Activated B cell treated with CpG ODN at 0.5 μM for 24 hours (primary cell): ENCODE results near the gene TMED1. TPM values are rescaled to one million over a fixed set of nuclear protein-coding genes. Genes with fewer than 3 reads are reported as not detected.

Experiments used
- ATAC-seq: fragments of 200-7000 bp; cut with Tn5 transposase; one replicate; pipeline ENCODE4 v1.10.0; 2021; ENCODE audit warnings: low read depth, mild to moderate bottlenecking, moderate library complexity
- CTCF ChIA-PET: fragments of 350-600 bp; sonication (Branson Sonifier 250); formaldehyde crosslinking; loops from one replicate; lab custom pipeline; 2021; ENCODE audit warnings: antibody characterized with exemption; lab: Charles Lee
- POLR2A ChIA-PET: fragments of 350-600 bp; sonication (Branson Sonifier 250); formaldehyde crosslinking; loops from one replicate; lab custom pipeline; 2021; ENCODE audit warnings: antibody characterized with exemption; lab: Charles Lee
- DNase-seq: peaks from one replicate; pipeline ENCODE4 v3.0.0; 2022
- H3K27ac Mint-ChIP-seq: one replicate; pipeline ENCODE4 v1.8.0; 2020; ENCODE audit warnings: mixed read lengths
- H3K27me3 Mint-ChIP-seq: one replicate; pipeline ENCODE4 v1.8.0; 2021; ENCODE audit warnings: mixed read lengths
- H3K36me3 Mint-ChIP-seq: one replicate; pipeline ENCODE4 v1.8.0; 2021; ENCODE audit warnings: low read depth, mixed read lengths
- H3K4me1 Mint-ChIP-seq: one replicate; pipeline ENCODE4 v1.8.0; 2021; ENCODE audit warnings: mixed read lengths
- H3K4me3 Mint-ChIP-seq: one replicate; pipeline ENCODE4 v1.8.0; 2020; ENCODE audit warnings: mild to moderate bottlenecking, mixed read lengths
- H3K9me3 Mint-ChIP-seq: one replicate; pipeline ENCODE4 v1.8.0; 2020; ENCODE audit warnings: mixed read lengths
- intact Hi-C: fragments of 100-400 bp; cut with micrococcal nuclease; formaldehyde crosslinking; loops from one replicate; pipeline ENCODE4 v1.15.1; 2024
- total RNA-seq: library from RNA; stranded (reverse); gene quantifications from 2 replicates; pipeline ENCODE4 v1.2.3, GENCODE V29; 2022
- TF ChIP-seq, protein P1 (sequence below): fragments of 200-600 bp; IDR thresholded peaks from one replicate; pipeline ENCODE4 v1.8.0; 2022; ENCODE audit warnings: antibody characterized with exemption, mild to moderate bottlenecking

Gene TMED1
- total RNA-seq, 1 donor from 2014 or later, result 11.9 TPM

DNA sequence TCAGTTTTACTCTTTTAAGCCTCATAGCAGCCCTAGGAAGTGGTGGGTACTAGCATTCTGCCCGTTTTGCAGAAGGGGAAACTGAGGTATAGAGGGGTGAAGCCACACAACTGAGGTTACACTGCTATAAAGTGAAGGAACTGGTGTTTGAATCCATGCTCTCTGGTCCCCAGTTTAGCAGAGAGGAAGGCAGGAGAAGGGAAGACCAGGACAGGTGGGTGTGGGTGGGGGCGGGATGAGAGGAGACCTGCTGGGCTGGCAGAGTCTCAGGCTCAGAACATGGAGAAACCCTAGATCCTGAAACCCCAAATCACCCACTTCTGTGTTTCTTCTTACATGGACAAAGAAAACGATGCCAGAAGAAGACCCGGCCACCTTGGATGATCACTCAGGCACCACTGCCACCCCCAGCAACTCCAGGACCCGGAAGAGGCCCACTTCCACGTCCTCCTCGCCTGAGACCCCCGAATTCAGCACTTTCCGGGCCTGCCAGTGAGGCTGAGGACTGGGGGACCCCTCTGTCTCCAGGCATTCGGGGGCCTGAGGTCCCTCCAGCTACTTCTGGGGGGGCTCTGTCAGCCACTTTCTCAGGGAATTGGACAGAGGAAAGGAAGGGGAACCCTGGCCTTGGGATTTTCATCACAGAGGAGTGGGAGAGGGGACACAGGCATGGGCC, 33.0 kb upstream of the TMED1 start:
- peaks cover under 1% of the 10 kb centered on the region for H3K36me3 Mint-ChIP-seq
- ChIA-PET CTCF (interaction anchor here (1.6 kb wide), 1 partner anchor 152 kb away, joined by 6 read pairs; the partner anchor contains the start of gene DNM2), POLR2A (interaction anchor here (0.6 to 4.0 kb wide), 3 partner anchors 33 to 197 kb away, joined by 3 to 28 read pairs (median 6); partner anchors contain the start of gene TMED1)
- H3K4me1 Mint-ChIP-seq, result peaks cover 48% of the 10 kb centered on the region
- TF ChIP-seq, protein P1, sequence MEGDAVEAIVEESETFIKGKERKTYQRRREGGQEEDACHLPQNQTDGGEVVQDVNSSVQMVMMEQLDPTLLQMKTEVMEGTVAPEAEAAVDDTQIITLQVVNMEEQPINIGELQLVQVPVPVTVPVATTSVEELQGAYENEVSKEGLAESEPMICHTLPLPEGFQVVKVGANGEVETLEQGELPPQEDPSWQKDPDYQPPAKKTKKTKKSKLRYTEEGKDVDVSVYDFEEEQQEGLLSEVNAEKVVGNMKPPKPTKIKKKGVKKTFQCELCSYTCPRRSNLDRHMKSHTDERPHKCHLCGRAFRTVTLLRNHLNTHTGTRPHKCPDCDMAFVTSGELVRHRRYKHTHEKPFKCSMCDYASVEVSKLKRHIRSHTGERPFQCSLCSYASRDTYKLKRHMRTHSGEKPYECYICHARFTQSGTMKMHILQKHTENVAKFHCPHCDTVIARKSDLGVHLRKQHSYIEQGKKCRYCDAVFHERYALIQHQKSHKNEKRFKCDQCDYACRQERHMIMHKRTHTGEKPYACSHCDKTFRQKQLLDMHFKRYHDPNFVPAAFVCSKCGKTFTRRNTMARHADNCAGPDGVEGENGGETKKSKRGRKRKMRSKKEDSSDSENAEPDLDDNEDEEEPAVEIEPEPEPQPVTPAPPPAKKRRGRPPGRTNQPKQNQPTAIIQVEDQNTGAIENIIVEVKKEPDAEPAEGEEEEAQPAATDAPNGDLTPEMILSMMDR, result no peak
- ATAC-seq (no peak), DNase-seq (no peak)
- H3K27me3 Mint-ChIP-seq, result no peaks in the 10 kb centered on the region
- intact Hi-C loops, result no loop called here
- H3K27ac Mint-ChIP-seq, result peak overlapping the region; percentile 81
- no peak overlapping the region for H3K4me3 Mint-ChIP-seq
- no peaks in the 10 kb centered on the region for H3K9me3 Mint-ChIP-seq

DNA sequence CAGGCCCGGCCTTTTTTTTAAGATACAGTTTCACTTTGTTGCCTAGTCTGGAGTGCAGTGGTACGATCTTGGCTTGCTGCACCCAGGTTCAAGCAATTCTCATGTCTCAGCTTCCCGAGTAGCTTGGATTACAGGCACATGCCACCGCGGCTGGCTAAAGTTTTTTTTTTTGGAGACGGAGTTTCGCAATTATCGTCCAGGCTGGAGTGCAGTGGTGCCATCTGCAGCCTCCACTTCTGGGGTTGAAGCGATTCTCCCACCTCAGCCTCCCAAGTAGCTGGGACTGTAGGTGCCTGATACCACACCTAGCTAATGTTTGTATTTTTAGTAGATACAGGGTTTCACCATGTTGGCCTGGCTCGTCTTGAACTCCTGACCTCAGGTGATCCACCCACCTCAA, 30.5 kb upstream of the TMED1 start:
- intact Hi-C loops, result no loop called here
- CTCF ChIA-PET, result interaction anchor here (0.7 to 3.4 kb wide), 5 partner anchors 10 to 347 kb away, joined by 3 to 53 read pairs (median 4); partner anchors contain the start of genes DNM2 and QTRT1
- Mint-ChIP-seq H3K27me3 (no peaks in the 10 kb centered on the region), H3K4me1 (peaks cover 33% of the 10 kb centered on the region), H3K9me3 (no peaks in the 10 kb centered on the region), H3K36me3 (no peaks in the 10 kb centered on the region), H3K27ac (peak overlapping the region; percentile 56), H3K4me3 (no peak overlapping the region)
- POLR2A ChIA-PET, result interaction anchor here (0.5 to 5.0 kb wide), 3 partner anchors 30 to 364 kb away, joined by 4 to 30 read pairs (median 28); partner anchors contain the start of genes DNM2, KEAP1 and TMED1
- TF ChIP-seq, protein P1, result no peak
- ATAC-seq, result no peak
- DNase-seq, result no peak

DNA sequence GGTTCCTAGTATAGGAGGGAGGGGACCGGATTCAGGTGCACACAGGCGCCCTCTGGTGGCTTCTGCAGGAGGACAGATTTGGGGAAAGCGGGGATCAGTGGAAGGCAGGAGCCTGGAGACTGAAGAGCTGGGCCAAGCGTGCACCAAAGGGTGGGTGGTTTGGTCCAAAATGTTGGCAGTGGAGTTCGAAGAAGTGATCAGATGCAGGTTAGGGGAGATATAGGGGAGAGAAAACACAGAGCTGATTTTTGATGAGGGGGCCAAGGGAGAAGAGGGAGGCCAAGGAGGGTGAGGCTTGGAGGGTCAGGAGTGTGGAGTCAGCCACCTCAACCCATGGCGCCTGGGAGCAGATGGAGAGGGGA, 28.5 kb upstream of the TMED1 start:
- TF ChIP-seq, protein P1, result peak; percentile 27
- ChIA-PET POLR2A (interaction anchor here (0.7 to 5.0 kb wide), 7 partner anchors 8 to 220 kb away, joined by 3 to 30 read pairs (median 4); partner anchors contain the start of genes DNM2 and TMED1), CTCF (interaction anchor here (0.5 to 3.4 kb wide), 25 partner anchors 8 to 557 kb away, joined by 3 to 53 read pairs (median 4); partner anchors contain the start of genes C19orf38, DNM2, QTRT1 and TMED1)
- Mint-ChIP-seq H3K27me3 (no peaks in the 10 kb centered on the region), H3K9me3 (no peaks in the 10 kb centered on the region), H3K4me3 (peak overlapping the region; percentile 21), H3K4me1 (peaks cover 28% of the 10 kb centered on the region), H3K36me3 (no peaks in the 10 kb centered on the region), H3K27ac (peak overlapping the region; percentile 8)
- ATAC-seq (peak; percentile 68), DNase-seq (peak; percentile 68)
- intact Hi-C loops, result loop anchor here (1.0 kb wide), 2 partner anchors 28 to 147 kb away; partner anchors contain the start of gene TMED1

DNA sequence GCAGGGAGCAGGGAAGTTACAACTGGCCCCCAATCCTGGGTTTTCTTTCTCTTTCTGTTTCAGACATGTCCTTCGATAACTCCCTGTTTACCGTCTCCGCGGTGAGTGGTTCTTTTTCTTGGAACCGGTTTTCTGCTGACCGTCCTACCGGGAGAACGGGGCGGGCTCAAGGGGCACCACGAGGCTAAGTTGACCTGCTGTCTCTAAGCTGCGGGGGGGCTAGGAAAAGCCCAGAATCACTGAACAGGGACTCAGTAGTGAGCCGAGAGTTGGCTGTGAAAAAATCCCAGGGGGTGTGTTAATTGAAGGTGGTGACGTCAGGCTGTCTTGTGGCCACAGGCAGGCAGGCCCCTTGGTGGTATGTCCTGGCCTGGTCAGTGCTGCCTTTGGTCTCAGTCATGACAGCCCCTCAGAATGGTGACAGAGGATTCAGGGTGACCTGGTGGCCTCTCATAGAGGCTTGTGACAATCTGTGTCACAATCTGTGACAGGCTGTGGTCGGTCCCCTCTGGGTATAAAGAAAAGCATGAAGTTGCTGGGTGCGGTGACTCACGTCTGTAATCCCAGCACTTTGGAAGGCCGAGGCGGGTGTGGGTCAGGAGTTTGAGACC, 27.2 kb upstream of the TMED1 start:
- H3K4me3 Mint-ChIP-seq, result no peak overlapping the region
- H3K27ac Mint-ChIP-seq, result no peak overlapping the region
- ATAC-seq, result no peak

More for the DNA sequence above, 27.2 kb upstream of the TMED1 start:
- POLR2A ChIA-PET, result interaction anchor here (1.8 to 5.0 kb wide), 2 partner anchors 27 to 146 kb away, joined by 16 to 30 read pairs; partner anchors contain the start of genes DNM2 and TMED1
- Mint-ChIP-seq H3K36me3 (no peaks in the 10 kb centered on the region), H3K4me1 (peaks cover 22% of the 10 kb centered on the region), H3K9me3 (no peaks in the 10 kb centered on the region), H3K27me3 (no peaks in the 10 kb centered on the region)
- intact Hi-C loops, result no loop called here
- no peak for DNase-seq
- TF ChIP-seq, protein P1, result no peak
- CTCF ChIA-PET, result interaction anchor here (0.9 to 3.4 kb wide), 9 partner anchors 8 to 161 kb away, joined by 3 to 53 read pairs (median 5); partner anchors contain the start of genes DNM2 and QTRT1
